ENCODE measurements around the gene AOAH. TPM values are rescaled to one million over a fixed set of nuclear protein-coding genes. Genes with fewer than 3 reads are reported as not detected.
"Not testable (repeated sequence)": the region's sequence is repeated elsewhere in the genome, so short reads cannot be mapped to it uniquely, and the experiment has no call there.

The AOAH gene
- total and polyA plus RNA-seq, 2 of the 4 experiments (the other 2 are of a cell fraction): not detected

- H3K14ac ChIP-seq (replicated peaks; ENCODE audit: low read depth, low read length); H4K91ac ChIP-seq (ENCODE audit: insufficient read depth, low read depth, low read length); BruUV-seq (replicated peaks); H3K23ac ChIP-seq (ENCODE audit: low read depth, low read length); H3K4ac ChIP-seq (ENCODE audit: low read depth, low read length); H3K9ac ChIP-seq (ENCODE audit: low read depth, low read length); H3K36me3 ChIP-seq (ENCODE audit: control insufficient read depth, insufficient read depth, low read length); H4K20me1 ChIP-seq (ENCODE audit: insufficient read depth, low read length); H3K9me3 ChIP-seq (ENCODE audit: control insufficient read depth, insufficient read depth, low read length); intact Hi-C loops (cut with micrococcal nuclease); ATAC-seq (ENCODE audit: low read depth); H3K18ac ChIP-seq (ENCODE audit: low read depth, low read length); H2BK5ac ChIP-seq (ENCODE audit: low read depth, low read length, poor library complexity, severe bottlenecking); H3K56ac ChIP-seq (ENCODE audit: extremely low read depth, insufficient read depth, low read length); H3K4me3 ChIP-seq (ENCODE audit: insufficient read depth, low read depth, low read length); dilution Hi-C loops (cut with HindIII; ENCODE audit: low sequenced_read_pairs, unreplicated experiment); H3K4me1 ChIP-seq (ENCODE audit: control insufficient read depth, insufficient read depth, low read length); H2BK15ac ChIP-seq (ENCODE audit: low read depth, low read length); H2AK5ac ChIP-seq (ENCODE audit: low read depth, low read length); H3K79me1 ChIP-seq (ENCODE audit: low read depth in 1 of 2, low read length in 2 of 2); H2AK9ac ChIP-seq (replicated peaks; ENCODE audit: low read depth, low read length, poor library complexity); POLR2A ChIA-PET (ENCODE audit: unreplicated experiment); in situ Hi-C loops (cut with MboI; ENCODE audit: low sequenced_read_pairs); H2AFZ ChIP-seq (replicated peaks; ENCODE audit: low read length, poor library complexity); DNase-seq; H3K27me3 ChIP-seq (ENCODE audit: control insufficient read depth, insufficient read depth, low read length); H4K5ac ChIP-seq (ENCODE audit: low read depth, low read length); H3K4me2 ChIP-seq (ENCODE audit: low read depth, low read length); H4K8ac ChIP-seq (ENCODE audit: low read depth in 2 of 2, low read length in 2 of 2); H2BK120ac ChIP-seq (ENCODE audit: low read depth, low read length); H3K9me1 ChIP-seq (ENCODE audit: insufficient read depth, low read length); H3K27ac ChIP-seq (ENCODE audit: insufficient read depth, low read length); H2BK20ac ChIP-seq (ENCODE audit: low read depth, low read length): not testable (repeated sequence)
- CTCF ChIA-PET: interaction anchor here (0.6 kb wide), 1 partner anchor 1647 kb away, joined by 5 read pairs; no protein-coding TSS in a partner anchor
- WGBS, 2 experiments (ENCODE audit: extremely low coverage in 2 of 2, insufficient read length in 1 of 2): no CpG with 5 or more reads among the region's 8 CpGs
Measured at GRCh38 chr7:36716802-36717201, 7.5 kb downstream of the AOAH start.

All from IMR-90 (cell line).